Fibroblast of pulmonary artery (primary cell): ENCODE results near the gene STOML1.

Source experiments
- DNase-seq: peaks from one replicate; pipeline ENCODE4 v3.0.0-alpha.2; 2010; ENCODE audit warnings: low read depth
- H3K4me3 ChIP-seq: replicated peaks from 2 replicates; pipeline ENCODE4 v1.5.1; 2011; ENCODE audit warnings: low read depth, mild to moderate bottlenecking, control low read depth, low read length, moderate library complexity
- TF ChIP-seq, protein P1 (sequence below): IDR thresholded peaks from 2 replicates; pipeline ENCODE4 v1.5.1; 2011; ENCODE audit warnings: mild to moderate bottlenecking, control low read depth, low read length, inconsistent platforms; ENCODE audit errors: missing control alignments

STOML1 gene

DNA sequence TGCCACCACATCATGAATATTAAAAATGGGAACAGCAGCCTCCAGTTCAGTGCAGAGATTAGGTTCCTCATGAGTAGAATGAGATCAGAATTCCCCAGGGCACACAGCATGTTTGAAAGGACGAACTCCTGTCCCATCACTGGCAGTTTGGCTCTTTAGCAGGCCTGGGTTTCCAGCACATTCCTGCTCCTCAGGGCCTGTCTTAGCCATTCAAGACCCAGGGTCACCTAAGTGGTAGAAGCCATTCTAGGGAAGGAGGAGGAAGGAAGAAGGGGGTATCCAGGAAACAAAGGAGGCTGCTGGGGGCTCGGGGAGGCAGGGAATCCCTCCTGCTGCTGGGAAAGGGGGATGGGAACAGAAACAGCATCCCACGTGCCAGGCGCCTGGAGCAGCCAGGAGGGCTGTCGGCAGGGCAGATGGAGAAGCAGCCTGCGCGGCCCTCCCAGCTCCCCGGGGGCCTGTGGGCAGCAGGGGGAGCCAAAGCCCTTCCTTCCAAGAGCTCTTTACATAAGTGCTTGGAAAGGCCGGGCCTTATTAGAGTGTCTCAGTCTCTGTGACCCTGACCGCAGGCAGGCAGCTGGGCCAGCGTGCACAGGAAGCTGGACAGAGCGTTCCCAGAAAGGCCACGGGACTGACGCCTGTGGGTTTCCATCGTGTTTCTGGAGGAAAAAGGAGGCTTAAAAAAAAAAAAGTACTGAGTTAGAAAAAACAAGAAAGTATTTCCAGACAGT lies 41.1 kb downstream of the STOML1 start:
- no peak overlapping the region for H3K4me3 ChIP-seq
- peak; percentile 98 for DNase-seq
- TF ChIP-seq, protein P1, sequence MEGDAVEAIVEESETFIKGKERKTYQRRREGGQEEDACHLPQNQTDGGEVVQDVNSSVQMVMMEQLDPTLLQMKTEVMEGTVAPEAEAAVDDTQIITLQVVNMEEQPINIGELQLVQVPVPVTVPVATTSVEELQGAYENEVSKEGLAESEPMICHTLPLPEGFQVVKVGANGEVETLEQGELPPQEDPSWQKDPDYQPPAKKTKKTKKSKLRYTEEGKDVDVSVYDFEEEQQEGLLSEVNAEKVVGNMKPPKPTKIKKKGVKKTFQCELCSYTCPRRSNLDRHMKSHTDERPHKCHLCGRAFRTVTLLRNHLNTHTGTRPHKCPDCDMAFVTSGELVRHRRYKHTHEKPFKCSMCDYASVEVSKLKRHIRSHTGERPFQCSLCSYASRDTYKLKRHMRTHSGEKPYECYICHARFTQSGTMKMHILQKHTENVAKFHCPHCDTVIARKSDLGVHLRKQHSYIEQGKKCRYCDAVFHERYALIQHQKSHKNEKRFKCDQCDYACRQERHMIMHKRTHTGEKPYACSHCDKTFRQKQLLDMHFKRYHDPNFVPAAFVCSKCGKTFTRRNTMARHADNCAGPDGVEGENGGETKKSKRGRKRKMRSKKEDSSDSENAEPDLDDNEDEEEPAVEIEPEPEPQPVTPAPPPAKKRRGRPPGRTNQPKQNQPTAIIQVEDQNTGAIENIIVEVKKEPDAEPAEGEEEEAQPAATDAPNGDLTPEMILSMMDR, result peak; percentile 76

DNA sequence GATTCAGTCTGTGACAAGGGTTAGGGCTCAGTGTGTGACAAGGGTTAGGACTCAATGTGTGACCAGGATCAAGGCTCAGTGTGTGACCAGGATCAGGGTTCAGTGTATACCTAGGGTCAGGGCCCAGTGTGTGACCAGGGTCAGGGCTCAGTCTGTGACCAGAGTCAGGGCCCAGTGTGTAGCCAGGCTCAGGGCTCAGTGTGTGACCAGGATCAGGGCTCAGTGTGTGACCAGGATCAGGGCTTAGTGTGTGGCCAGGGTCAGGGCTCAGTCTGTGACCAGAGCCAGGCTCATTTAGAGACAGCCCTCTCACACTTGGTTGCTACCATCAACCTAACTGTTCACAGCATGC lies 41.6 kb downstream of the STOML1 start:
- no peak overlapping the region for H3K4me3 ChIP-seq
- DNase-seq, result no peak
- TF ChIP-seq, protein P1, result no peak

DNA sequence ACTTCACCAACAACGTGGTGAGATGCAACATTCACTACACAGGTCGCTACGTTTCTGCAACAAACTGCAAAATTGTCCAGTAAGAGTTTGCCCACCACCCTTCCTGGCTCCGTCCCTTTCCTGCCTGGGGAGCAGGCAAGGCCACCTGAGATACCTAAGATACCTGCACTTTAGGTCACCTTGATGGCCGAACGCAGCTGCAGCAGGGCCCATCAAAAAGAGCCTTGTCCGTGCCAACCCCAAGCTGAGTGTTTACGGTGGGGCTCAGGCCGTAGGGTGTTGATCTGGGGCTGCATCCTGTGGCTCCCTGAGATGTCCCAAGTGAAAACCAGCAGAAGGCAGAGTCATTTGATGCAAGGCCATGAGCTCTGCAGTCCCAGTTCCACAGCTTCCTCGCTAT lies 42.6 kb downstream of the STOML1 start:
- H3K4me3 ChIP-seq, result no peak overlapping the region
- TF ChIP-seq, protein P1, result no peak
- no peak for DNase-seq

DNA sequence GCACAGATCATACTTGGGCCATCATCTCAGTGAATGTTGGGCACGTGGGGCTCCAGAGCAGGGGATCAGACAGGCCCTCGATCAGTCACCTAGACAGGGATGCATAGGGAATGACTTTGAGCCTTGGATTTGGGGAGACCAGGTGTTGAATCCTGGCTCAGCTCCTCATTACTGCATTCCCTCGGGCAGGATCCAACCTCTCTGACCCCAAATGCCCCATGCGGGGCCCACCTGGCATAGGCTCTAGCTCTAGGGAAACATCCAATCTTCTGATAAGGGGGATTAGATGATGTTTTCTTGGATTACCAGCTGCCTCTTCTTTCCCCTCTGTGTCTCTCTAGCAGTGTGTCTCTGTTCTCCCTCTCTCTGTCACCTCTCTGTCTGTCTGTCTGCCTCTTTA lies 43.1 kb downstream of the STOML1 start:
- no peak overlapping the region for H3K4me3 ChIP-seq
- TF ChIP-seq, protein P1, result no peak
- DNase-seq, result no peak

DNA sequence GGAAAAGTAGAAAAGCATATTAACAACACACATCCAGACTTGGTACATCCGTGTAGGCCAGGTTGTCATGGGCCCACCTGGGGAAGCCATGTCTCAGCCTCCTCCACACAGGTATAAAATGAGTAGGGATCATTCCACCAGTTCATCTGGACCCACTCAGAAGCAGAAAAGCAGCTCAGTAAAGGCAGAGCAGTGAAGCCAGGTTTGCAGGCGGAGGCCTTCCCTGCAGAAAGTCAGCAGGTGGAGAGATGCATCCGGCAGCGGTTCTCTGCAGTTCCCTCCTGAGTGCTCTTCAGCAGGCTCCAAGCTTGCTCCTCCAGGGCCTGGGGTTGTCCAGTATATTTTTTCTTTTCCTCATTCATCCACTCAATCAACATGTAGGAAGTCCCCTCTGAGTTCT lies 43.7 kb downstream of the STOML1 start:
- no peak overlapping the region for H3K4me3 ChIP-seq
- no peak for DNase-seq
- TF ChIP-seq, protein P1, result no peak

DNA sequence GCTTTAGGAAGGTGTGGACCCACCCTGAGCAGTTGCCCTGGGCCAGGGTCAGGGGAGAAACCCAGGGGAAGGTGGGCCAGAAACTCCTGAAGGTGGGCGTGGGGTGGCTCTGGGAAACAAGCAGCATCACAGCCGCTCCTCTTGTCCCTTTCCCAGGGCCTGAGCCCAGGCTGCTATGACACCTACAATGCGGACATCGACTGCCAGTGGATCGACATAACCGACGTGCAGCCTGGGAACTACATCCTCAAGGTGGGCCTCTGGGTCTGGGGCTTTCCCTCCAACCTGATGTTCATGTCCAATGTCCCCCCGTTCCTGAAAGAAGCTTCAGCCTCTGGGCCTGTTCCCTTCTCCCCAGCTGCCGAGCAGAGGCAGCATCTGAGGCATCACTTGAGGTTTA lies 44.4 kb downstream of the STOML1 start:
- H3K4me3 ChIP-seq, result no peak overlapping the region
- TF ChIP-seq, protein P1, result no peak

DNA sequence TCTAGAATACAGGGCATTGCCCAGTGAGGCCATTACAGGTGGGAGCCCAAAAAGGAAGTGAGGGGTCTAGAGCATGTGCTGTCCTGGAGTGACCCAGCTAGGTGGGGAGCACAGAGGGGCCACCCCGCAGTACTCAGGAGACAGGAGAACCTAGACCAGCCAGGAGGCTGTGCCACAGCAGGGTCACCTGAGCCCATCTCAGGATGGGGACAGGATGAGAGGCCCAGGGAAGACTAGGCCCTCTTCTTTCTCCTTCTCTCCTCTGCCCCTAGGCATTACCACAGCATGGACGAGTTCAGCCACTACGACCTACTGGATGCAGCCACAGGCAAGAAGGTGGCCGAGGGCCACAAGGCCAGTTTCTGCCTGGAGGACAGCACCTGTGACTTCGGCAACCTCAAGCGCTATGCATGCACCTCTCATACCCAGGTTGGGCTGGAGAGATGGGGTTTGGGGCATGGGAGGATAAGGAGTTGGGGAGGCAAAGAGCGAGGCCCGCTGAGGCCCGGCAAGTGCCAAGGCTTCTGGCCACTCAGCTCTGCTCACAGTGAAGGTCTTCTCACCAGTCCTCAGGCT lies 45.2 kb downstream of the STOML1 start:
- H3K4me3 ChIP-seq, result no peak overlapping the region
- no peak for DNase-seq
- TF ChIP-seq, protein P1, result no peak

More for the DNA sequence above, 44.4 kb downstream of the STOML1 start:
- DNase-seq, result no peak
